ENCODE results near the gene SLC39A6.

DNA sequence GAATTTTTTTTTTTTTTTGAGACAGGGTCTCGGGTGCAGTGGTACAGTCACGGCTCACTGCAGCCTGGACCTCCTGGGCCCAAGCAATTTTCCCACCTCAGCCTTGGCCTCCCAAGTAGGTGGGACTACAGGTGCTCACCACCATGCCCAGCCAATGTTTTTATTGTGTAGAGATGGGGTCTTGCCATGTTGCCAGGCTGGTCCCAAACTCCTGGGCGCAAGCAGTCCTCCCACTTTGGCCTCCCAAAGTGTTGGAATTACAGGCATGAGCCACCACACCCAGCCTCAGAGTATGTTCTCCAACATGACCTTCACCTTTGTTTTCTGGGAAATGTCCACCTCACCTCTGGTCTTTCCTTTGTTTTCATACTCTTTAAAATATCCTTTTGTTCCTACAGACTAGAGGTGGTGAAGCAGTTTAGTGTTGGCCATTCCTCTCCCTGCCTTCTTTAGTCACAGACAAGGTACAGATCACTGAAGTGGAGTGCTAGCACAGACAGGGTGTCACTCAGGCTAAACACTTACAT lies 38.6 kb upstream of the SLC39A6 start:
- TF ChIP-seq, protein P1, sequence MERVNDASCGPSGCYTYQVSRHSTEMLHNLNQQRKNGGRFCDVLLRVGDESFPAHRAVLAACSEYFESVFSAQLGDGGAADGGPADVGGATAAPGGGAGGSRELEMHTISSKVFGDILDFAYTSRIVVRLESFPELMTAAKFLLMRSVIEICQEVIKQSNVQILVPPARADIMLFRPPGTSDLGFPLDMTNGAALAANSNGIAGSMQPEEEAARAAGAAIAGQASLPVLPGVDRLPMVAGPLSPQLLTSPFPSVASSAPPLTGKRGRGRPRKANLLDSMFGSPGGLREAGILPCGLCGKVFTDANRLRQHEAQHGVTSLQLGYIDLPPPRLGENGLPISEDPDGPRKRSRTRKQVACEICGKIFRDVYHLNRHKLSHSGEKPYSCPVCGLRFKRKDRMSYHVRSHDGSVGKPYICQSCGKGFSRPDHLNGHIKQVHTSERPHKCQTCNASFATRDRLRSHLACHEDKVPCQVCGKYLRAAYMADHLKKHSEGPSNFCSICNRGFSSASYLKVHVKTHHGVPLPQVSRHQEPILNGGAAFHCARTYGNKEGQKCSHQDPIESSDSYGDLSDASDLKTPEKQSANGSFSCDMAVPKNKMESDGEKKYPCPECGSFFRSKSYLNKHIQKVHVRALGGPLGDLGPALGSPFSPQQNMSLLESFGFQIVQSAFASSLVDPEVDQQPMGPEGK (CRISPR knock-in tag; IDR thresholded peaks at IDR 0.05; ENCODE audit: borderline replicate concordance): no peak
- TF ChIP-seq ZNF8 (CRISPR knock-in tag; IDR thresholded peaks at IDR 0.05): no peak
- TF ChIP-seq, protein P2, sequence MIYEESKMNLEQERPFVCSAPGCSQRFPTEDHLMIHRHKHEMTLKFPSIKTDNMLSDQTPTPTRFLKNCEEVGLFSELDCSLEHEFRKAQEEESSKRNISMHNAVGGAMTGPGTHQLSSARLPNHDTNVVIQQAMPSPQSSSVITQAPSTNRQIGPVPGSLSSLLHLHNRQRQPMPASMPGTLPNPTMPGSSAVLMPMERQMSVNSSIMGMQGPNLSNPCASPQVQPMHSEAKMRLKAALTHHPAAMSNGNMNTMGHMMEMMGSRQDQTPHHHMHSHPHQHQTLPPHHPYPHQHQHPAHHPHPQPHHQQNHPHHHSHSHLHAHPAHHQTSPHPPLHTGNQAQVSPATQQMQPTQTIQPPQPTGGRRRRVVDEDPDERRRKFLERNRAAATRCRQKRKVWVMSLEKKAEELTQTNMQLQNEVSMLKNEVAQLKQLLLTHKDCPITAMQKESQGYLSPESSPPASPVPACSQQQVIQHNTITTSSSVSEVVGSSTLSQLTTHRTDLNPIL (CRISPR knock-in tag; IDR thresholded peaks at IDR 0.05; ENCODE audit: low read depth): no peak
- TF ChIP-seq, protein P3, sequence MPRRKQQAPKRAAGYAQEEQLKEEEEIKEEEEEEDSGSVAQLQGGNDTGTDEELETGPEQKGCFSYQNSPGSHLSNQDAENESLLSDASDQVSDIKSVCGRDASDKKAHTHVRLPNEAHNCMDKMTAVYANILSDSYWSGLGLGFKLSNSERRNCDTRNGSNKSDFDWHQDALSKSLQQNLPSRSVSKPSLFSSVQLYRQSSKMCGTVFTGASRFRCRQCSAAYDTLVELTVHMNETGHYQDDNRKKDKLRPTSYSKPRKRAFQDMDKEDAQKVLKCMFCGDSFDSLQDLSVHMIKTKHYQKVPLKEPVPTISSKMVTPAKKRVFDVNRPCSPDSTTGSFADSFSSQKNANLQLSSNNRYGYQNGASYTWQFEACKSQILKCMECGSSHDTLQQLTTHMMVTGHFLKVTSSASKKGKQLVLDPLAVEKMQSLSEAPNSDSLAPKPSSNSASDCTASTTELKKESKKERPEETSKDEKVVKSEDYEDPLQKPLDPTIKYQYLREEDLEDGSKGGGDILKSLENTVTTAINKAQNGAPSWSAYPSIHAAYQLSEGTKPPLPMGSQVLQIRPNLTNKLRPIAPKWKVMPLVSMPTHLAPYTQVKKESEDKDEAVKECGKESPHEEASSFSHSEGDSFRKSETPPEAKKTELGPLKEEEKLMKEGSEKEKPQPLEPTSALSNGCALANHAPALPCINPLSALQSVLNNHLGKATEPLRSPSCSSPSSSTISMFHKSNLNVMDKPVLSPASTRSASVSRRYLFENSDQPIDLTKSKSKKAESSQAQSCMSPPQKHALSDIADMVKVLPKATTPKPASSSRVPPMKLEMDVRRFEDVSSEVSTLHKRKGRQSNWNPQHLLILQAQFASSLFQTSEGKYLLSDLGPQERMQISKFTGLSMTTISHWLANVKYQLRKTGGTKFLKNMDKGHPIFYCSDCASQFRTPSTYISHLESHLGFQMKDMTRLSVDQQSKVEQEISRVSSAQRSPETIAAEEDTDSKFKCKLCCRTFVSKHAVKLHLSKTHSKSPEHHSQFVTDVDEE (CRISPR knock-in tag; IDR thresholded peaks at IDR 0.05): no peak
- no peak for TF ChIP-seq ARNTL (CRISPR knock-in tag; IDR thresholded peaks at IDR 0.05; ENCODE audit: borderline replicate concordance, low read depth)
- no peak for TF ChIP-seq GLIS3 (CRISPR knock-in tag; IDR thresholded peaks at IDR 0.05)
- no peak for TF ChIP-seq RARB (CRISPR knock-in tag; IDR thresholded peaks at IDR 0.05)
- TF ChIP-seq, protein P4, sequence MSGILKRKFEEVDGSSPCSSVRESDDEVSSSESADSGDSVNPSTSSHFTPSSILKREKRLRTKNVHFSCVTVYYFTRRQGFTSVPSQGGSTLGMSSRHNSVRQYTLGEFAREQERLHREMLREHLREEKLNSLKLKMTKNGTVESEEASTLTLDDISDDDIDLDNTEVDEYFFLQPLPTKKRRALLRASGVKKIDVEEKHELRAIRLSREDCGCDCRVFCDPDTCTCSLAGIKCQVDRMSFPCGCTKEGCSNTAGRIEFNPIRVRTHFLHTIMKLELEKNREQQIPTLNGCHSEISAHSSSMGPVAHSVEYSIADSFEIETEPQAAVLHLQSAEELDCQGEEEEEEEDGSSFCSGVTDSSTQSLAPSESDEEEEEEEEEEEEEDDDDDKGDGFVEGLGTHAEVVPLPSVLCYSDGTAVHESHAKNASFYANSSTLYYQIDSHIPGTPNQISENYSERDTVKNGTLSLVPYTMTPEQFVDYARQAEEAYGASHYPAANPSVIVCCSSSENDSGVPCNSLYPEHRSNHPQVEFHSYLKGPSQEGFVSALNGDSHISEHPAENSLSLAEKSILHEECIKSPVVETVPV (CRISPR knock-in tag; IDR thresholded peaks at IDR 0.05): no peak
- no peak for TF ChIP-seq ZNF565 (CRISPR knock-in tag; conservative IDR thresholded peaks at IDR 0.05; ENCODE audit: low read depth)
- no peak for TF ChIP-seq TOX (CRISPR knock-in tag; IDR thresholded peaks at IDR 0.05; ENCODE audit: borderline replicate concordance)
- no peak for TF ChIP-seq ZFP3 (CRISPR knock-in tag; IDR thresholded peaks at IDR 0.05)
- TF ChIP-seq, protein P5, sequence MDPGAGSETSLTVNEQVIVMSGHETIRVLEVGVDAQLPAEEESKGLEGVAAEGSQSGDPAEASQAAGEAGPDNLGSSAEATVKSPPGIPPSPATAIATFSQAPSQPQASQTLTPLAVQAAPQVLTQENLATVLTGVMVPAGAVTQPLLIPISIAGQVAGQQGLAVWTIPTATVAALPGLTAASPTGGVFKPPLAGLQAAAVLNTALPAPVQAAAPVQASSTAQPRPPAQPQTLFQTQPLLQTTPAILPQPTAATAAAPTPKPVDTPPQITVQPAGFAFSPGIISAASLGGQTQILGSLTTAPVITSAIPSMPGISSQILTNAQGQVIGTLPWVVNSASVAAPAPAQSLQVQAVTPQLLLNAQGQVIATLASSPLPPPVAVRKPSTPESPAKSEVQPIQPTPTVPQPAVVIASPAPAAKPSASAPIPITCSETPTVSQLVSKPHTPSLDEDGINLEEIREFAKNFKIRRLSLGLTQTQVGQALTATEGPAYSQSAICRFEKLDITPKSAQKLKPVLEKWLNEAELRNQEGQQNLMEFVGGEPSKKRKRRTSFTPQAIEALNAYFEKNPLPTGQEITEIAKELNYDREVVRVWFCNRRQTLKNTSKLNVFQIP (CRISPR knock-in tag; IDR thresholded peaks at IDR 0.05; ENCODE audit: borderline replicate concordance, low read depth): no peak
